D721Med (cell line): ENCODE results near the gene NMRAL1.

Experiments used
- DNase-seq: peaks from one replicate; pipeline ENCODE4 v3.0.0; 2011; ENCODE audit warnings: low spot score; ENCODE audit not compliant: insufficient read length
- FAIRE-seq: peaks from 2 replicates; lab custom pipeline; 2011; peaks lifted over from hg19 to GRCh38; lab: Jason Lieb, UNC
- TF ChIP-seq, protein P1 (sequence below): IDR thresholded peaks from 2 replicates; pipeline ENCODE4 v1.5.1; 2012; ENCODE audit warnings: mild to moderate bottlenecking, control low read depth; ENCODE audit not compliant: insufficient read depth; ENCODE audit errors: missing control alignments

Gene NMRAL1

DNA sequence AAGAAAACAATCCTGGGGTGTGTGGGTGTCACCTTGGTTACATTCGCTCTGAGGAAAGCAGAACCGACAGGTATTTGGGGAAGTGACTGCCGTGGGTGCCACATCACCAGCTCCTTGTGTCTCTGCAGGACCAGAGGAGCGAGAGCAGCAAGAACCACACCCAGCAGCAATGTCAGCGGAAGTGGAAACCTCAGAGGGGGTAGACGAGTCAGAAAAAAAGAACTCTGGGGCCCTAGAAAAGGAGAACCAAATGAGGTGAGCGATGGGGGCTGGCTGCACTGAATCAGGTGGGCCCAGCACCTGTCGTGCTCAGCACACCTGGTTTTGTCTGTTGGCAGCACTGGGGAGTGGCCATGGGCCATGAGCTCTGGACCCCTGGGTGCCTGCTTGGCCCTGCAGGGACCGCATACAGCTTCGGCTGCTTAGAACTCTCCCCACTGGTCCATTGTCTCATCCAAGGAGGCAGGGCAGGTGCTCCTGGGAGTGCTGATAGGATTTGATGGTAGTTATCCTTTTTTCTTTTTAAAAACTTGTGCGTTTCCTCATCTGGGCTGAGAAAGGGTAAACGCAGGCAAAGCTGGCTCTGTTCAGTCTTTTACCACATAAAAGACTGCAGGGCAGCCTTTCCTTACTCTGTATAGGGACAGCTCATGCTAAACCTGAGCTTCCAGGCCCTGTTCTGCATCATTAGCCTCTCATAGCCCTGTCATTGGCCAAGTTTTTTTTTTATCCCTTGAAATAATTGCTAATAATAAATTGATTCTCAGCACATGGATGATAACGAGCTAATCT is 31.1 kb upstream of the NMRAL1 start:
- FAIRE-seq (no peak), DNase-seq (no peak)
- TF ChIP-seq, protein P1, sequence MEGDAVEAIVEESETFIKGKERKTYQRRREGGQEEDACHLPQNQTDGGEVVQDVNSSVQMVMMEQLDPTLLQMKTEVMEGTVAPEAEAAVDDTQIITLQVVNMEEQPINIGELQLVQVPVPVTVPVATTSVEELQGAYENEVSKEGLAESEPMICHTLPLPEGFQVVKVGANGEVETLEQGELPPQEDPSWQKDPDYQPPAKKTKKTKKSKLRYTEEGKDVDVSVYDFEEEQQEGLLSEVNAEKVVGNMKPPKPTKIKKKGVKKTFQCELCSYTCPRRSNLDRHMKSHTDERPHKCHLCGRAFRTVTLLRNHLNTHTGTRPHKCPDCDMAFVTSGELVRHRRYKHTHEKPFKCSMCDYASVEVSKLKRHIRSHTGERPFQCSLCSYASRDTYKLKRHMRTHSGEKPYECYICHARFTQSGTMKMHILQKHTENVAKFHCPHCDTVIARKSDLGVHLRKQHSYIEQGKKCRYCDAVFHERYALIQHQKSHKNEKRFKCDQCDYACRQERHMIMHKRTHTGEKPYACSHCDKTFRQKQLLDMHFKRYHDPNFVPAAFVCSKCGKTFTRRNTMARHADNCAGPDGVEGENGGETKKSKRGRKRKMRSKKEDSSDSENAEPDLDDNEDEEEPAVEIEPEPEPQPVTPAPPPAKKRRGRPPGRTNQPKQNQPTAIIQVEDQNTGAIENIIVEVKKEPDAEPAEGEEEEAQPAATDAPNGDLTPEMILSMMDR, result no peak

DNA sequence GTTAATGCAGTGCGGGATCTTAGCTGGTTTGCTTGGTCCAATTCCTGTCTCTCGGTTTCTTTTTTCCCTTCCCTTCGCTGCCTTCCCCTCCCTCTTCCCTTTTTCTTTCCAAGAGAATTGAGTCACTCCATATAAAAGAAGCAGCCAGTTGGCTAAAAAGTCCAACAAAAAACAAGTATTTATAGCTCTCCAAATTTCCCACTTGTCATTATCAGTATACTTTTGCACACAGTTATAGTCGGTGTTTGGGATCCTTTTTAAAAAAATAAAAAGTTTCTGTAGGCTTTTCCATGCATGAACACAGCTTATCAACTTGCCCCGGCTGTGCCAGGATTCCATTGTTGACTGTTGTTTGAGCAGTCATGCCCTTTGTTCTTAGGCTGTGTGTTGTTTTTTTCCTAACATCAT is 26.6 kb upstream of the NMRAL1 start:
- no peak for DNase-seq
- TF ChIP-seq, protein P1, result no peak
- FAIRE-seq, result no peak

- TF ChIP-seq, protein P1, result no peak
- FAIRE-seq (no peak), DNase-seq (no peak)
Measured at GRCh38 chr16:4500272-4500671, 25.8 kb upstream of the NMRAL1 start.

DNA sequence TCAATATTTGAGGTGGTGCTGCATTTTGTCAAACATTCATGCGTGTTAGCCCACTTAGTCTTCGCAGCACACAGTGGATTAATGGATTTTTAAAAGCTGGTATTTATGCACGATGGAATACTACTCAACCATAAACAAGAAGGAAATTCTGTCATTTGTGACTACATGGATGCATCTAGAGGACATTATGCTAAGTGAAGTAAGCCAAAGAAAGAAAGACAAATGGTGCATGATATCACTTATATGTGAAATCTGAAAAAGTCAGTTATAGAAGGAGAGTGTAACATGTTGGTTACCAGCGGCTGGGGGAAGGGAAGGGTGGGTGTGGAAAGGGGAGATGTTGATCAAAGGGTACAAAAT is 24.8 kb upstream of the NMRAL1 start:
- FAIRE-seq (no peak), DNase-seq (no peak)
- TF ChIP-seq, protein P1, result no peak

DNA sequence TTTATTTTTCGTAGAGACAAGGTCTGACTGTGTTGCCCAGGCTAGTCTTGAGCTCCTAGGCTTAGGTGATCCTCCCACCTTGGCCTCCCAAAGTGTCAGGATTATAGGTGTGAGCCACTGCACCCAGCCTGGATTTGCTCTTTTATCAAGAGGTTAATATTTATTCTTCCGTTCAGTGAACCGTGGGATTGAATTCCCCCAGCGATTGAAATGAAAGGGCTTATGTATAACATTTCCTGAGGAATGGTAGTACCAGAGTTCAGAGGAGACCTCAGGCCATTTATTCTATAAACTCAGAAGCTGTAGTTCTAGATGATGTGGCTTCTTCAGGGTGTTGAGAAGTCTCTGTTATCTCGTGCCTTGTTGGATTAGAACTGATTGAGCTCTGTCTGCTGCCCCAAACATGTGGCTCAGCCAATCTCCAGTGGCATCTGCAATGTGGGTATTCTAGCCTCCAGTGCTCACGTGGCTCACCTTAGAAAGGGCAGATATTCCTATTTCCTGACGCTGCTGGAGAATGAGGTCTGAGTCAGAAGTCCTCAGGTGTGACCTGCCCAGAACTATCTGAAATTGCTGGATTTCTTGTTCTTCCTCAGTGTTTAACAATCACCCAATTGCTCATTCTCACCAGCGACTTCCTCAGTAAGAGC is 24.2 kb upstream of the NMRAL1 start:
- DNase-seq, result no peak
- TF ChIP-seq, protein P1, result no peak
- no peak for FAIRE-seq

DNA sequence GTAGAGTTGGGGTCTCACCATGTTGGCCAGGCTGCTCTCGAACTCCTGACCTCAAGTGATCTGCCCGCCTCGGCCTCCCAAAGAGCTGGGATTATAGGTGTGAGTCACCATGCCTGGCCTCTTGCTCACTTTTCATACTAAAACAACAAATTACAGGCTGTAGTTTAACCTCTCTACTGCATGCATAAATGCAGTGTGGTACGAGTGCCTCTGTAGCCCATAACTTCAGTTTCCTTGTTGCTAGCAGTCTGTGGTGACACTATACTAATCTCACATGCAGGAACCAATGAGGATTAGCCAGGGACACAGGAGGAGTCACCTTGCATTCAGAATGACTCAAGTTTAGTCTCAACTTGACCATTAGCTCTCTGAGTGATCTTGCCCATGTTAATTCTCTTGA is 21.9 kb upstream of the NMRAL1 start:
- TF ChIP-seq, protein P1, result no peak
- DNase-seq, result no peak
- no peak for FAIRE-seq

- TF ChIP-seq, protein P1, result no peak
- FAIRE-seq (no peak), DNase-seq (no peak)
Measured at GRCh38 chr16:4495766-4496165, 21.3 kb upstream of the NMRAL1 start.
